D721Med (cell line): ENCODE measurements around the gene FNTB.
A peak's percentile ranks its signal among the peaks of the same experiment; 100 is the strongest.

Experiments used
- DNase-seq: peaks from one replicate; pipeline ENCODE4 v3.0.0; 2011; ENCODE audit warnings: low spot score; ENCODE audit not compliant: insufficient read length
- FAIRE-seq: peaks from 2 replicates; lab custom pipeline; 2011; peaks lifted over from hg19 to GRCh38; lab: Jason Lieb, UNC
- TF ChIP-seq, protein P1 (sequence below): IDR thresholded peaks from 2 replicates; pipeline ENCODE4 v1.5.1; 2012; ENCODE audit warnings: mild to moderate bottlenecking, control low read depth; ENCODE audit not compliant: insufficient read depth; ENCODE audit errors: missing control alignments

The FNTB gene

GRCh38 chr14:64960762-64961276, 25.9 kb upstream of the FNTB start:
- no peak for DNase-seq
- FAIRE-seq = no peak
- TF ChIP-seq, protein P1, sequence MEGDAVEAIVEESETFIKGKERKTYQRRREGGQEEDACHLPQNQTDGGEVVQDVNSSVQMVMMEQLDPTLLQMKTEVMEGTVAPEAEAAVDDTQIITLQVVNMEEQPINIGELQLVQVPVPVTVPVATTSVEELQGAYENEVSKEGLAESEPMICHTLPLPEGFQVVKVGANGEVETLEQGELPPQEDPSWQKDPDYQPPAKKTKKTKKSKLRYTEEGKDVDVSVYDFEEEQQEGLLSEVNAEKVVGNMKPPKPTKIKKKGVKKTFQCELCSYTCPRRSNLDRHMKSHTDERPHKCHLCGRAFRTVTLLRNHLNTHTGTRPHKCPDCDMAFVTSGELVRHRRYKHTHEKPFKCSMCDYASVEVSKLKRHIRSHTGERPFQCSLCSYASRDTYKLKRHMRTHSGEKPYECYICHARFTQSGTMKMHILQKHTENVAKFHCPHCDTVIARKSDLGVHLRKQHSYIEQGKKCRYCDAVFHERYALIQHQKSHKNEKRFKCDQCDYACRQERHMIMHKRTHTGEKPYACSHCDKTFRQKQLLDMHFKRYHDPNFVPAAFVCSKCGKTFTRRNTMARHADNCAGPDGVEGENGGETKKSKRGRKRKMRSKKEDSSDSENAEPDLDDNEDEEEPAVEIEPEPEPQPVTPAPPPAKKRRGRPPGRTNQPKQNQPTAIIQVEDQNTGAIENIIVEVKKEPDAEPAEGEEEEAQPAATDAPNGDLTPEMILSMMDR = peak; percentile 30

DNA sequence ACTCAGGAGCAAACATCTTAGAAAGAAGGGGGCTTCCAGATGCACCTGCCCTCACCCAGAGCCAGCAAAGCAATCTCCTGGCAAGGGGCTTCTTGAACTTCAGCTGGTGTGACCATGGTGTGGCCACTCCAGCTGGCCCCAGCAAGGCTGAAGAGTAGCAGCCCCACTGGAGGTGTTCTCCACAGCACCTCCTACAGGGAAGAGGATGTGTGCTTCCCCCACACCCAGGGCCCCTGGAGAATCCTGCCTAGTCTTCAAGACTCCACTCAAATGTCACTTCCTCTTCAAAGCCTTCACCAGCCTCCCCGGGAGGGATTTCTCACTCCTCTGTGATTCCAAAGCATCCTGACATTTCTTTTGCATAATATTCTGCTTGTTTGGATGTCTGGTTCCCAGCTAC, 23.1 kb upstream of the FNTB start:
- FAIRE-seq = no peak
- no peak for DNase-seq
- TF ChIP-seq, protein P1 = no peak

- DNase-seq (no peak), FAIRE-seq (no peak)
- TF ChIP-seq, protein P1 = no peak
Measured at GRCh38 chr14:64965356-64966000, 21.2 kb upstream of the FNTB start.

DNA sequence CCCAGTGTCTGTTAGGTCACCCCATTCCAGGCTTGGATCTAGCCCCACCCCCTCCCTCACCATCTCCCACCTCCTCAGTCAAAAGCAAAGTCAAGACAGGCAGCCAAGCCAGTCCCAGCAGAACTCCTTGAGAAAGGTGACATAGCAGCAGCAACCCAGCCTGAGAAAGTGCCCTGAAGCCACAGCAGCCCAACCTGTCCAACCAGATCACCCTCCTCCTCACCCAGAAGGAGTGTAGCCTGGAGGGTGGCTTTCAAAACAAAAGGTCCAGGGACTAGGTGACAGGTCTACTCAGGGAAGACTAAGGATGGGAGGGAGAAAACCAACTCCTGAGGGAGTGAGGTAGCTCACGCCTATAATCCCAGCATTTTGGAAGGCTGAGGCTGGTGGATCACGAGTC, 19.7 kb upstream of the FNTB start:
- no peak for DNase-seq
- FAIRE-seq = no peak
- TF ChIP-seq, protein P1 = no peak

GRCh38 chr14:64968167-64968566, 18.5 kb upstream of the FNTB start:
- TF ChIP-seq, protein P1 = no peak
- DNase-seq = no peak
- no peak for FAIRE-seq

DNA sequence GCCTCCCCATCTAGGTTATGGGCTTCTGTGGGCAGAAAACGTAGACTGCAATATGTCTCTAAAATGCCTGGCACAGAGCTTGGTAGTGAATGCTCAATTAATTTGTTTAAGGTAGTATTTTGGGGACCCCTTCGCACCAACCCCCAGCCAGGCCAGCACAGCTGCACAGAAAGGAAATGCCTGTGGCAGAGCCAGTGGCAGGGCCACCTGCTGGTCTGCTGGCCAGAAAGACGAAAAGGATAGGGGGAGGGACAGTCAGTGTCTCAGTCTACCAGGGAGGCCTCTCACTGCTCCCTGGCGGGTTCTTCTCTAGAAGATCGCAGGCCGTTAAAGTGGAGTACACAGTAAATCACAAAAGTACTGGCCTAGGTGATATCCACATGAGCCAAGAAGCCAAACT, 18.0 kb upstream of the FNTB start:
- DNase-seq = no peak
- TF ChIP-seq, protein P1 = no peak
- FAIRE-seq = no peak

DNA sequence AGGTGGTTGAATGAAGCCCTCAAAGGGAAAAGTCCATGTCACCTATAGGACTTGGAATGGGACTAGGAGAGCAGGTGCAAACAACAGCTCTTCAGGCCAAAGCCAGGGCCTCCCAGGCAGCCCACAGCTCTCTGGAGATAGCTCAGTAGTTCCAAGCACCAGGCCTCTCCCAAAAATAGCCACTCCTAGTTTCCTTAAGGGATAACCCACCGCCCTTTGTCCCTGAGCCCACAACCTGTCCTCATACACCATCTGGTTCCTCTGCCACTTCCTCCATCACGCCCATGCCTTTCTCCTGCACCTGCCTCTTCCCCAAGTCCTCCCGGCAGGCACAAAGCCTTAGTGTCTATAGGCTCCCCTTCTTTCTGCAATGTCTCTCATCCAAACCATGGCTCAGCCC, 16.7 kb upstream of the FNTB start:
- TF ChIP-seq, protein P1 = no peak
- DNase-seq = no peak
- FAIRE-seq = no peak
